ENCODE results near the gene MED16.
"Not testable (repeated sequence)": the region's sequence is repeated elsewhere in the genome, so short reads cannot be mapped to it uniquely, and the experiment has no call there.

MED16 gene

GRCh38 chr19:854549-854948, 38.4 kb downstream of the MED16 start:
- Mint-ChIP-seq H3K4me1 (no peaks in the 10 kb centered on the region), H3K4me3 (no peak overlapping the region), H3K36me3 (ENCODE audit: low read depth) (no peaks in the 10 kb centered on the region), H3K9me3 (no peaks in the 10 kb centered on the region), H3K27me3 (peaks cover 19% of the 10 kb centered on the region), H3K27ac (no peak overlapping the region)
- ATAC-seq (no peak), DNase-seq (no peak)

GRCh38 chr19:853614-854220, 39.3 kb downstream of the MED16 start:
- peaks cover 23% of the 10 kb centered on the region for H3K27me3 Mint-ChIP-seq
- H3K27ac Mint-ChIP-seq, ATAC-seq: not testable (repeated sequence)

GRCh38 chr19:853014-853585, 39.9 kb downstream of the MED16 start:
- Mint-ChIP-seq H3K4me1 (no peaks in the 10 kb centered on the region), H3K27ac (no peak overlapping the region), H3K9me3 (no peaks in the 10 kb centered on the region), H3K4me3 (no peak overlapping the region), H3K27me3 (peaks cover 22% of the 10 kb centered on the region), H3K36me3 (ENCODE audit: low read depth) (no peaks in the 10 kb centered on the region)
- DNase-seq, result no peak
- no peak for ATAC-seq

More at GRCh38 chr19:853614-854220, 39.3 kb downstream of the MED16 start:
- not testable (repeated sequence) for H3K9me3 Mint-ChIP-seq; DNase-seq; H3K36me3 Mint-ChIP-seq (ENCODE audit: low read depth); H3K4me3 Mint-ChIP-seq; H3K4me1 Mint-ChIP-seq

- Mint-ChIP-seq H3K36me3 (ENCODE audit: low read depth) (no peaks in the 10 kb centered on the region), H3K4me3 (no peak within 1 kb of the TSS), H3K27ac (no peak within 1 kb of the TSS), H3K4me1 (no peaks in the 10 kb centered on the region), H3K27me3 (peaks cover 23% of the 10 kb centered on the region), H3K9me3 (no peaks in the 10 kb centered on the region)
- DNase-seq (no peak), ATAC-seq (no peak)
Observed at GRCh38 chr19:852136-853013, 40.6 kb downstream of the MED16 start, which contains the start of gene ELANE. Gene ELANE (plus strand): TSS chr19:852303. CDS start chr19:852329, 26 bp downstream.

DNA sequence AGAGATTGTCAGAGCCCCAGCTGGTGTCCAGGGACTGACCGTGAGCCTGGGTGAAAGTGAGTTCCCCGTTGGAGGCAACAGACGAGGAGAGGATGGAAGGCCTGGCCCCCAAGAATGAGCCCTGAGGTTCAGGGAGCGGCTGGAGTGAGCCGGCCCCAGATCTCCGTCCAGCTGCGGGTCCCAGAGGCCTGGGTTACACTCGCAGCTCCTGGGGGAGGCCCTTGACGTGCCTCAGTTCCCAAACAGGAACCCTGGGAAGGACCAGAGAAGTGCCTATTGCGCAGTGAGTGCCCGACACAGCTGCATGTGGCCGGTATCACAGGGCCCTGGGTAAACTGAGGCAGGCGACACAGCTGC, 42.0 kb downstream of the MED16 start:
- no peaks in the 10 kb centered on the region for H3K36me3 Mint-ChIP-seq (ENCODE audit: low read depth)
- DNase-seq (no peak), ATAC-seq (no peak)
- no peak overlapping the region for H3K27ac Mint-ChIP-seq
- no peaks in the 10 kb centered on the region for H3K9me3 Mint-ChIP-seq
- H3K27me3 Mint-ChIP-seq, result peaks cover 33% of the 10 kb centered on the region
- no peaks in the 10 kb centered on the region for H3K4me1 Mint-ChIP-seq
- no peak overlapping the region for H3K4me3 Mint-ChIP-seq

DNA sequence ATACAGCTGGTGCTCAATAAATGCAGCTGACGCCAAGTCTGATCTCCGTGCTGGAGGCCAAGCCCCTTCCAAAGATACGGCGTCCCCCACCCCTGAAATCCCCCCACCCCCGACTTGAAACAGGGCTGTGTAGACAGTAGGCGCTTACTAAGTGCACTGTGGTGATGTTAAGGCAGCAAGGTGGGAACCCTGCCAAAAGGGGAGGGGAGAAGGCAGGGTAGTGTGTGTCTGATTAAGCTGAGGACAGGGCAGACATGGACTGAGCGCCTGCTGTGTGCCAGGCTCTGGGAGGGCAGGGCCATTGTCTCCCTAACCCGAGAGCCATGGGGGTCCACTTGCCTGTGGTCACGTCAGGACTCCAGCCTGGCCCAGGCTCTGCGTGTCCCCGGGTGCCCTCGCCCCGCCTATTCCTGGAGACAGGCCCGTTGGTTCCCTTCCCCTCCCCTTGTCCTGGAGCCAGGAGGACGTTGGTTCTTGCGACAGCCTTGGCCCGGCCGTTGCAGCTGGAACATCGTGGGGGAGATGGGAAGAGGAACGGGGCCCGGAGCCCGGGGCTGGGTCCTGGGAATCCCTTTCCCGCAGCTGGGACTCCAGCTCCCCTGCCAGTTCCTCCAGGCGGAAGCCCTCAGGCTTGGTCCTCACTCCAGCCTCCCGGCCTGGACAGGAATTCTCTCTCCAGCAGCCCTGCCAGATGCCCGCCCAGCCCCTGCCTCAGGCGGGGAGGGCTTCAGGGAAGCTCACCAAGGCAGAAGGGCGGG, 42.6 kb downstream of the MED16 start:
- Mint-ChIP-seq H3K4me1 (no peaks in the 10 kb centered on the region), H3K4me3 (no peak overlapping the region), H3K27me3 (peaks cover 37% of the 10 kb centered on the region), H3K27ac (no peak overlapping the region), H3K9me3 (no peaks in the 10 kb centered on the region), H3K36me3 (ENCODE audit: low read depth) (no peaks in the 10 kb centered on the region)
- ATAC-seq (no peak), DNase-seq (no peak)

DNA sequence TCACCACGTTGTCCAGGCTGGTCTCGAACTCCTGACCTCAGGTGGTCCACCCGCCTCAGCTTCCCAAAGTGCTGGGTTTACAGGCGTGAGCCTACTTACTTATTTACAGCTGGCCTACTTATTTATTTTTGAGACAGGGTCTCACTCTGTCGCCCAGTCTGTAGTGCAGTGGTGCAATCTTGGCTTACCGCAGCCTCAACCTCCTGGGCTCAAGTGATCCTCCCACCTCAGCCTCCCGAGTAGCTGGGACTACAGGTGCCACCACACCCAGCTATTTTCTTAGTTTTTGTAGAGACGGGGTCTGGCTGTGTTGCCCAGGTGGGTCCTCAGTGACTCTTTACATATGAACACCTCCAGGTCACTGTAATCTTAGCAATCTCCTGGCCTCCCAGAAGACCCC, 43.8 kb downstream of the MED16 start:
- not testable (repeated sequence) for H3K4me1 Mint-ChIP-seq

DNA sequence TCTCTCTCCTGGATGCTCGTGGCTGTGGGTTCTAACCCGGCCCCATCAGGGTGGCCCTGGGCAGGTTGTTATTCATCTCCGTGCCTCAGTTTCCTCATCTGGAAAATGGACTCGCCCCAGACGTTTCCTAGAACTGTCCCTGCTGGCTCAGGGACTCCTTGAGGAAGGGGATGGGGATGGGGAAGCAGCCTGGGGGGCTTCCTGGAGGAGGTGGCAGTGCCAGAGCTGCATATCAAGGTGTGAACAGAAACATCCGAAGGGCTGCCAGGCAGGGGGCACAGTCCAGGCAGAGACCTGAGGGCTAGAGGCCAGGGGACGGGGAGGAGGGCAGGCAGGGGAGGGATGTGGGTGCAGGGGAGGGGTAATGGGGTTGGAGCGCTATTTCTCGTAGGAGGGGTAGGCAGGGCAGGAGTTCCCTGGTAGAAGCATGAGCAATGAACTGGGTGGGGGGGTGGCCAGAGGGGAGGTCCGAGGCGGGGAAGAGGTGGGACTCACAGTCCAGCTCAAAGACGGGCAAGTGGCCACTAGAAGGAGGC, 44.5 kb downstream of the MED16 start:
- H3K27ac Mint-ChIP-seq, result no peak overlapping the region
- ATAC-seq (no peak), DNase-seq (no peak)
- H3K36me3 Mint-ChIP-seq (ENCODE audit: low read depth), result no peaks in the 10 kb centered on the region
- H3K27me3 Mint-ChIP-seq, result peaks cover 50% of the 10 kb centered on the region
- H3K9me3 Mint-ChIP-seq, result no peaks in the 10 kb centered on the region
- H3K4me3 Mint-ChIP-seq, result no peak overlapping the region
- peaks cover 3% of the 10 kb centered on the region for H3K4me1 Mint-ChIP-seq

More for the DNA sequence above, 43.8 kb downstream of the MED16 start:
- not testable (repeated sequence) for DNase-seq; H3K27ac Mint-ChIP-seq; H3K36me3 Mint-ChIP-seq (ENCODE audit: low read depth); ATAC-seq; H3K9me3 Mint-ChIP-seq; H3K4me3 Mint-ChIP-seq
- peaks cover 48% of the 10 kb centered on the region for H3K27me3 Mint-ChIP-seq

DNA sequence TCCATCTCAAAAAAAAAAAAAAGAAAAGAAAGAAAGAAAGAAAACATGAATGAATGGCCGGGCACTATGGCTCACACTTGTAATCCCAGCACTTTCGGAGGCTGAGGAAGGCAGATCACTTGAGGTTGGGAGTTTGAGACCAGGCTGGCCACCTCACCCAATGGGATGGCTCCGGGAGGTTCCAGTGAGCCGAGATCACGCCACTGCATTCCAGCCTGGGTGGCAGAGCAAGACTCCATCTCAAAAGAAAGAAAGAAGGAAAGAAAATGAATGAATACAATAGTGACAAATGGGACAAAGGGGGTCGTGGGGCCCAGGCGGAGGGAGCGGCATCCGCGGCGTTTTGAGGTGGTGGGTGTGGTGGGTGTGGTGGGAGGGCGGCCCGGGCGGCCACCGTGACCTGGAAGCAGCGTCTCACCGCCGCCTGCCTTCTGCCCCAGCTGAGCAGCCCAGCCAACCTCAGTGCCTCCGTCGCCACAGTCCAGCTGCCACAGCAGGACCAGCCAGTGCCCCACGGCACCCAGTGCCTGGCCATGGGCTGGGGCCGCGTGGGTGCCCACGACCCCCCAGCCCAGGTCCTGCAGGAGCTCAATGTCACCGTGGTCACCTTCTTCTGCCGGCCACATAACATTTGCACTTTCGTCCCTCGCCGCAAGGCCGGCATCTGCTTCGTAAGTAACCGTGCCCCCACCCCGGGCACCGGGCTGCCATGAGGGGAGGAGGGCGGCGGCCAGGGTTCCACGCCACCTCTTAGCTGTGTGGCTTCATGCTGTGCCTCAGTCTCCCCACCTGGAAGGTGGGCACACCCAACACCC, 47.1 kb downstream of the MED16 start:
- Mint-ChIP-seq H3K4me1 (peaks cover 3% of the 10 kb centered on the region), H3K36me3 (ENCODE audit: low read depth) (no peaks in the 10 kb centered on the region), H3K27ac (no peak overlapping the region), H3K27me3 (peaks cover 58% of the 10 kb centered on the region), H3K9me3 (no peaks in the 10 kb centered on the region), H3K4me3 (no peak overlapping the region)
- no peak for DNase-seq
- ATAC-seq, result no peak

- Mint-ChIP-seq H3K9me3 (no peaks in the 10 kb centered on the region), H3K27ac (no peak overlapping the region), H3K27me3 (peaks cover 52% of the 10 kb centered on the region), H3K36me3 (ENCODE audit: low read depth) (no peaks in the 10 kb centered on the region), H3K4me3 (no peak overlapping the region), H3K4me1 (peaks cover 3% of the 10 kb centered on the region)
- ATAC-seq (no peak), DNase-seq (no peak)
Observed at GRCh38 chr19:844546-844971, 48.4 kb downstream of the MED16 start.

DNA sequence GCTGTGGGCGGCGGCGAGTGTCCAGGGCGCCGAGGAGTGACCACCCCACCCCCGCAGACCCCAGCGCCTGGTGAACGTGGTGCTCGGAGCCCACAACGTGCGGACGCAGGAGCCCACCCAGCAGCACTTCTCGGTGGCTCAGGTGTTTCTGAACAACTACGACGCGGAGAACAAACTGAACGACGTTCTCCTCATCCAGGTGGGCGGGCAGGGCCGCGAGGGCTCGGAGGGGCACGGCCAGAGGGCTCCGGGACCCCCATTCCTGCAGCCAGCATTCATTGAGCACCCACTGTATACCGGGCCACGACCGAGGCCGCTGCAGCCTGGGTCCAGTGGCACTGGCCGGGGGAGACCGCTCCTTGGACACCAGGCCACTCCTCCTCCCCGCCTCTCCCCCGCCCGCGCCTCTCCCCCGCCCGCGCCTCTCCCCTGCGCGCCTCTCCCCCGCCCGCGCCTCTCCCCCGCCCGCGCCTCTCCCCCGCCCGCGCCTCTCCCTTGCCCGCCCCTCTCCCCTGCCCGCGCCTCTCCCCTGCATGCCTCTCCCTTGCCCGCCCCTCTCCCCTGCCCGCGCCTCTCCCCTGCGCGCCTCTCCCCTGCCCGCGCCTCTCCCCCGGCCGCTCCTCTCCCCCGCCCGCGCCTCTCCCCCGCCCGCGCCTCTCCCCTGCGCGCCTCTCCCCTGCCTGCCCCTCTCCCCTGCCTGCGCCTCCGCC, 49.0 kb downstream of the MED16 start:
- ATAC-seq (no peak), DNase-seq (no peak)
- Mint-ChIP-seq H3K4me1 (peaks cover 3% of the 10 kb centered on the region), H3K27ac (no peak overlapping the region), H3K9me3 (no peaks in the 10 kb centered on the region), H3K27me3 (peaks cover 46% of the 10 kb centered on the region), H3K36me3 (ENCODE audit: low read depth) (no peaks in the 10 kb centered on the region), H3K4me3 (no peak overlapping the region)

GRCh38 chr19:843180-843835, 49.7 kb downstream of the MED16 start:
- Mint-ChIP-seq H3K4me1 (peaks cover 3% of the 10 kb centered on the region), H3K36me3 (ENCODE audit: low read depth) (no peaks in the 10 kb centered on the region), H3K27ac (no peak overlapping the region), H3K27me3 (peaks cover 43% of the 10 kb centered on the region), H3K4me3 (no peak overlapping the region), H3K9me3 (no peaks in the 10 kb centered on the region)
- DNase-seq, result no peak
- no peak for ATAC-seq

DNA sequence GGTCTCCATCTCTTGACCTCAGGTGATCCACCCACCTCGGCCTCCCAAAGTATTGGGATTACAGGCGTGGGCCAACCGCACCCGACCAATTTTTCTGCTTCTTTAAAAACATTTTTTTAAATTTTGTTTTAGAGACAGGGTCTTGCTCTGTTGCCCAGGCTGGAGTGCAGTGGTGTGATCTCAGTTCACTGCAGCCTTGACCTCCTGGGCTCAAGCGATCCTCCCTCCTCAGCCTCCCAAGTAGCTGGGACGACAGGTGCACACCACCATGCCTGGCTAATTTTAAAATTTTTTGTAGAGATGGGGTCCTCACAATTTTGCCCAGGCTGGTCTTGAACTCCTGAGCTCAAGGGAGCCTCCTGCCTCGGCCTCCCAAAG, 50.2 kb downstream of the MED16 start:
- H3K4me1 Mint-ChIP-seq; ATAC-seq; H3K36me3 Mint-ChIP-seq (ENCODE audit: low read depth); H3K9me3 Mint-ChIP-seq; H3K27ac Mint-ChIP-seq; H3K4me3 Mint-ChIP-seq; DNase-seq: not testable (repeated sequence)
- H3K27me3 Mint-ChIP-seq, result peaks cover 43% of the 10 kb centered on the region

All from activated naive CD8-positive, alpha-beta T cell treated with anti-CD3 and anti-CD28 coated beads, Interleukin-2, amount 50 U/mL, for 24 hours (primary cell).